ENCODE results near the gene SPRR4.
"Not testable (repeated sequence)": the region's sequence is repeated elsewhere in the genome, so short reads cannot be mapped to it uniquely, and the experiment has no call there.

SPRR4 gene

GRCh38 chr1:153000294-153000693 lies 29.8 kb downstream of the SPRR4 start:
- no peak overlapping the region for H3K27ac ChIP-seq (ENCODE audit: low read depth in 2 of 2, low read length in 2 of 2)
- H3K4me3 ChIP-seq (ENCODE audit: low read length in 2 of 2): no peak overlapping the region
- H3K27me3 ChIP-seq (ENCODE audit: control insufficient read depth in 2 of 2, insufficient read depth in 2 of 2, low read length in 2 of 2): peaks cover 0 to 2% of the 10 kb centered on the region in 2 donors

GRCh38 chr1:153001382-153001781 lies 30.9 kb downstream of the SPRR4 start, which contains the start of gene SPRR3:
Gene SPRR3 (plus strand): TSS chr1:153001749. CDS start chr1:153003021, 1,272 bp downstream.
- no peaks in the 10 kb centered on the region for H3K36me3 ChIP-seq (ENCODE audit: control insufficient read depth in 2 of 2, insufficient read depth in 2 of 2, low read length in 2 of 2)
- no peak within 1 kb of the TSS for H3K4me3 ChIP-seq (ENCODE audit: low read length in 2 of 2)
- H3K4me1 ChIP-seq (ENCODE audit: control insufficient read depth in 2 of 2, insufficient read depth in 2 of 2, low read length in 2 of 2): no peaks in the 10 kb centered on the region

More at GRCh38 chr1:153000294-153000693, 29.8 kb downstream of the SPRR4 start:
- no peaks in the 10 kb centered on the region for H3K9me3 ChIP-seq (ENCODE audit: control insufficient read depth in 2 of 2, low read length in 2 of 2)
- no peaks in the 10 kb centered on the region for H3K4me1 ChIP-seq (ENCODE audit: control insufficient read depth in 2 of 2, insufficient read depth in 2 of 2, low read length in 2 of 2)
- H3K9ac ChIP-seq (ENCODE audit: low read depth in 1 of 2, low read length in 2 of 2): no peak overlapping the region
- H3K36me3 ChIP-seq (ENCODE audit: control insufficient read depth in 2 of 2, insufficient read depth in 2 of 2, low read length in 2 of 2): no peaks in the 10 kb centered on the region

GRCh38 chr1:153011235-153011758 lies 40.8 kb downstream of the SPRR4 start:
- H3K27me3 ChIP-seq (ENCODE audit: control insufficient read depth in 2 of 2, insufficient read depth in 2 of 2, low read length in 2 of 2); H3K4me3 ChIP-seq (ENCODE audit: low read length in 2 of 2): not testable (repeated sequence)

More at GRCh38 chr1:153001382-153001781, 30.9 kb downstream of the SPRR4 start, which contains the start of gene SPRR3:
- no peak within 1 kb of the TSS for H3K9ac ChIP-seq (ENCODE audit: low read depth in 1 of 2, low read length in 2 of 2)
- H3K9me3 ChIP-seq (ENCODE audit: control insufficient read depth in 2 of 2, low read length in 2 of 2): no peaks in the 10 kb centered on the region
- no peak within 1 kb of the TSS for H3K27ac ChIP-seq (ENCODE audit: low read depth in 2 of 2, low read length in 2 of 2)
- H3K27me3 ChIP-seq (ENCODE audit: control insufficient read depth in 2 of 2, insufficient read depth in 2 of 2, low read length in 2 of 2): peaks cover 0 to 2% of the 10 kb centered on the region in 2 donors

DNA sequence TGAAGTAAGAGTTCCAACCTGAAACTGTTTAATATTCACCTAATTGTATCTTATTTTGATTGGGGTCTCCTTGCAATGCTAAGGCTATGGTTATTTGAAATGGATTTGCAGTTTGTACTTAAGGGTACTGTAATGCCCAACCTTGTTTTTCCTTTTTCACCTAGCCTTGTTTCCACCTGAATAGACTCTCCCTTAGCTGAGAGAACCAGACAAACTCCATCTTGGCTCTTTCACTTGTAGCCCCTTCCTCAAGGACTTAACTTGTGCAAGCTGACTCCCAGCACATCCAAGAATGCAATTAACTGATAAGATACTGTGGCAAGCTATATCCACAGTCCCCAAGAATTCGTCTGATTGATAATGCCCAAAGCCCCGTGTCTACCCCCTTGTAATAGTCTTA lies 51.4 kb downstream of the SPRR4 start:
- H3K27me3 ChIP-seq (ENCODE audit: control insufficient read depth in 2 of 2, insufficient read depth in 2 of 2, low read length in 2 of 2); H3K9me3 ChIP-seq (ENCODE audit: control insufficient read depth in 2 of 2, low read length in 2 of 2); H3K4me3 ChIP-seq (ENCODE audit: low read length in 2 of 2); H3K9ac ChIP-seq (ENCODE audit: low read depth in 1 of 2, low read length in 2 of 2); H3K36me3 ChIP-seq (ENCODE audit: control insufficient read depth in 2 of 2, insufficient read depth in 2 of 2, low read length in 2 of 2); H3K27ac ChIP-seq (ENCODE audit: low read depth in 2 of 2, low read length in 2 of 2); H3K4me1 ChIP-seq (ENCODE audit: control insufficient read depth in 2 of 2, insufficient read depth in 2 of 2, low read length in 2 of 2): not testable (repeated sequence)

More at GRCh38 chr1:153011235-153011758, 40.8 kb downstream of the SPRR4 start:
- H3K27ac ChIP-seq (ENCODE audit: low read depth in 2 of 2, low read length in 2 of 2); H3K36me3 ChIP-seq (ENCODE audit: control insufficient read depth in 2 of 2, insufficient read depth in 2 of 2, low read length in 2 of 2); H3K9ac ChIP-seq (ENCODE audit: low read depth in 1 of 2, low read length in 2 of 2); H3K9me3 ChIP-seq (ENCODE audit: control insufficient read depth in 2 of 2, low read length in 2 of 2); H3K4me1 ChIP-seq (ENCODE audit: control insufficient read depth in 2 of 2, insufficient read depth in 2 of 2, low read length in 2 of 2): not testable (repeated sequence)
